IMR-90 (cell line): ENCODE data around the gene TMEM37. TPM values are rescaled to one million over a fixed set of nuclear protein-coding genes. Genes with fewer than 3 reads are reported as not detected.

Experiments used
- ATAC-seq: fragments of 200-7000 bp; cut with Tn5 transposase; 2 replicates; pipeline ENCODE4 v1.9.1; 2020; ENCODE audit warnings: low read depth, mild to moderate bottlenecking, moderate library complexity
- BruUV-seq: library from RNA; stranded (reverse); fragments of 400-500 nt; replicated peaks from 2 replicates; lab custom pipeline; 2021; lab: Mats Ljungman, UMichigan
- CTCF ChIA-PET: fragments of 300-600 bp; formaldehyde crosslinking; extraction: SDS; loops from one replicate; lab custom pipeline; 2021; ENCODE audit warnings: antibody characterized with exemption; lab: Yijun Ruan, JAX
- POLR2A ChIA-PET: fragments of 300-600 bp; sonication (Branson Sonifier 250); formaldehyde crosslinking; loops from one replicate; lab custom pipeline; 2022; ENCODE audit warnings: antibody characterized with exemption; ENCODE audit not compliant: unreplicated experiment; lab: Charles Lee
- DNase-seq: peaks from one replicate; pipeline ENCODE4 v3.0.0; 2013
- H2AFZ ChIP-seq: replicated peaks from 2 replicates; pipeline ENCODE3; 2013; ENCODE audit warnings: low read length, mild to moderate bottlenecking; ENCODE audit not compliant: poor library complexity
- H2AK5ac ChIP-seq: 2 replicates; pipeline ENCODE4 v1.6.1; 2013; ENCODE audit warnings: low read depth, low read length, inconsistent platforms
- H2AK9ac ChIP-seq: replicated peaks from 2 replicates; pipeline ENCODE3; 2013; ENCODE audit warnings: mild to moderate bottlenecking, low read depth, low read length, moderate library complexity; ENCODE audit not compliant: poor library complexity
- H2BK120ac ChIP-seq: 2 replicates; pipeline ENCODE4 v1.6.1; 2013; ENCODE audit warnings: low read depth, low read length, inconsistent platforms
- H2BK15ac ChIP-seq: 3 replicates; pipeline ENCODE4 v1.6.1; 2013; ENCODE audit warnings: low read depth, low read length, inconsistent platforms
- H2BK20ac ChIP-seq: 2 replicates; pipeline ENCODE4 v1.6.1; 2013; ENCODE audit warnings: low read depth, mild to moderate bottlenecking, inconsistent platforms, low read length, moderate library complexity
- H2BK5ac ChIP-seq: 2 replicates; pipeline ENCODE4 v1.6.1; 2013; ENCODE audit warnings: mild to moderate bottlenecking, low read depth, low read length, inconsistent platforms; ENCODE audit not compliant: poor library complexity, severe bottlenecking
- H3K14ac ChIP-seq: replicated peaks from 2 replicates; pipeline ENCODE4 v1.6.1; 2013; ENCODE audit warnings: low read depth, low read length, inconsistent platforms
- H3K18ac ChIP-seq: 2 replicates; pipeline ENCODE4 v1.6.1; 2013; ENCODE audit warnings: low read depth, low read length, control low read depth
- H3K23ac ChIP-seq: 2 replicates; pipeline ENCODE4 v1.6.1; 2013; ENCODE audit warnings: low read depth, low read length, inconsistent platforms
- H3K27ac ChIP-seq: 2 replicates; pipeline ENCODE4 v1.5.1; 2013; ENCODE audit warnings: mild to moderate bottlenecking, control low read depth, low read length; ENCODE audit not compliant: insufficient read depth
- H3K27me3 ChIP-seq: 2 replicates; pipeline ENCODE4 v1.6.1; 2013; ENCODE audit warnings: low read length; ENCODE audit not compliant: control insufficient read depth, insufficient read depth
- H3K36me3 ChIP-seq: 2 replicates; pipeline ENCODE4 v1.6.1; 2013; ENCODE audit warnings: low read length, mixed read lengths; ENCODE audit not compliant: control insufficient read depth, insufficient read depth
- H3K4ac ChIP-seq: 2 replicates; pipeline ENCODE4 v1.6.1; 2013; ENCODE audit warnings: low read depth, low read length, inconsistent platforms
- H3K4me1 ChIP-seq: 2 replicates; pipeline ENCODE4 v1.6.1; 2013; ENCODE audit warnings: low read length, mixed read lengths; ENCODE audit not compliant: control insufficient read depth, insufficient read depth
- H3K4me2 ChIP-seq: 2 replicates; pipeline ENCODE4 v1.6.1; 2013; ENCODE audit warnings: low read depth, mild to moderate bottlenecking, control low read depth, low read length, moderate library complexity
- H3K4me3 ChIP-seq: 2 replicates; pipeline ENCODE4 v1.5.1; 2013; ENCODE audit warnings: low read depth, mild to moderate bottlenecking, control low read depth, low read length, moderate library complexity; ENCODE audit not compliant: insufficient read depth
- H3K56ac ChIP-seq: 2 replicates; pipeline ENCODE4 v1.6.1; 2013; ENCODE audit warnings: low read length, inconsistent platforms; ENCODE audit not compliant: insufficient read depth; ENCODE audit errors: extremely low read depth
- H3K79me1 ChIP-seq, 2 experiments: 2 replicates each; pipeline ENCODE4 v1.6.1; 2013; ENCODE audit warnings: low read length in 2 of 2, inconsistent platforms in 1 of 2, low read depth in 1 of 2
- H3K9ac ChIP-seq: 2 replicates; pipeline ENCODE4 v1.6.1; 2013; ENCODE audit warnings: low read depth, low read length, control low read depth
- H3K9me1 ChIP-seq: 2 replicates; pipeline ENCODE4 v1.6.1; 2013; ENCODE audit warnings: low read length, inconsistent platforms; ENCODE audit not compliant: insufficient read depth
- H3K9me3 ChIP-seq: 2 replicates; pipeline ENCODE4 v1.6.1; 2013; ENCODE audit warnings: low read length; ENCODE audit not compliant: control insufficient read depth, insufficient read depth
- H4K20me1 ChIP-seq: 2 replicates; pipeline ENCODE4 v1.6.1; 2013; ENCODE audit warnings: low read length, inconsistent platforms; ENCODE audit not compliant: insufficient read depth
- H4K5ac ChIP-seq: 2 replicates; pipeline ENCODE4 v1.6.1; 2013; ENCODE audit warnings: mild to moderate bottlenecking, low read depth, low read length, control low read depth
- H4K8ac ChIP-seq, 2 experiments: 2 replicates each; pipeline ENCODE4 v1.6.1; 2013; ENCODE audit warnings: low read depth in 2 of 2, low read length in 2 of 2, control low read depth in 1 of 2, inconsistent platforms in 1 of 2
- H4K91ac ChIP-seq: 2 replicates; pipeline ENCODE4 v1.6.1; 2013; ENCODE audit warnings: low read depth, low read length, inconsistent platforms; ENCODE audit not compliant: insufficient read depth
- BHLHE40 ChIP-seq: fragments of 150-350 bp; IDR thresholded peaks from 2 replicates; pipeline ENCODE4 v1.6.1; 2016; ENCODE audit warnings: mild to moderate bottlenecking, low read depth, low read length
- NFE2L2 ChIP-seq: fragments of 150-350 bp; IDR thresholded peaks from 2 replicates; pipeline ENCODE4 v1.6.1; 2016; ENCODE audit warnings: low read depth, mild to moderate bottlenecking, low read length
- POLR2A ChIP-seq: IDR thresholded peaks from 2 replicates; pipeline ENCODE4 v1.6.1; 2012; ENCODE audit warnings: mild to moderate bottlenecking, low read depth, low read length
- RAD21 ChIP-seq: IDR thresholded peaks from 2 replicates; pipeline ENCODE4 v1.6.1; 2012; ENCODE audit warnings: low read length, improper control_type of control experiment
- RFX5 ChIP-seq: IDR thresholded peaks from 2 replicates; pipeline ENCODE4 v1.8.0; 2012; ENCODE audit warnings: low read depth, mild to moderate bottlenecking, low read length, moderate library complexity
- WGBS, 2 experiments: methylation state at CpG; one replicate each; pipeline versions ENCODE4 v1.1.5 to v1.1.7; 2013; ENCODE audit warnings: missing lambda C conversion rate in 2 of 2; ENCODE audit not compliant: insufficient read length in 1 of 2; ENCODE audit errors: extremely low coverage in 2 of 2; 5-methylcytosine and 5-hydroxymethylcytosine counted together
- dilution Hi-C: fragments of 300-500 bp; cut with HindIII; formaldehyde crosslinking; loops from one replicate; pipeline ENCODE4 v1.14.3; 2018; ENCODE audit warnings: low sequenced_read_pairs; ENCODE audit not compliant: unreplicated experiment
- in situ Hi-C: fragments of 300-500 bp; cut with MboI; formaldehyde crosslinking; loops from 3 replicates; pipeline ENCODE4 v1.14.3; 2019; ENCODE audit warnings: low sequenced_read_pairs, inconsistent platforms, mixed read lengths
- intact Hi-C: fragments of 100-400 bp; cut with micrococcal nuclease; formaldehyde crosslinking; loops from 2 replicates; pipeline ENCODE4 v1.10.0; 2022
- polyA plus RNA-seq, 3 experiments: library from polyadenylated mRNA; depleted of rRNA; stranded (reverse); fragments of >200 nt; gene quantifications; 2 replicates each; pipeline ENCODE4 v1.2.3, GENCODE V29; 2012; ENCODE audit warnings: low replicate concordance in 1 of 3
- total RNA-seq: library from RNA; depleted of rRNA; stranded (reverse); fragments of >200 nt; gene quantifications from 2 replicates; pipeline ENCODE4 v1.2.3, GENCODE V29; 2012
- TF ChIP-seq, protein P1 (sequence below): fragments of 150-350 bp; IDR thresholded peaks from 2 replicates; pipeline ENCODE4 v1.6.1; 2017; ENCODE audit warnings: mild to moderate bottlenecking, antibody characterized with exemption, low read length, low read depth
- TF ChIP-seq, protein P2 (sequence below): conservative IDR thresholded peaks from 2 replicates; pipeline ENCODE4 v1.5.1; 2012; ENCODE audit warnings: mild to moderate bottlenecking, low read depth, low read length, improper control_type of control experiment

TMEM37 gene
- total and polyA plus RNA-seq, 2 of the 4 experiments (the other 2 are of a cell fraction): under 0.01 to 0.39 TPM

DNA sequence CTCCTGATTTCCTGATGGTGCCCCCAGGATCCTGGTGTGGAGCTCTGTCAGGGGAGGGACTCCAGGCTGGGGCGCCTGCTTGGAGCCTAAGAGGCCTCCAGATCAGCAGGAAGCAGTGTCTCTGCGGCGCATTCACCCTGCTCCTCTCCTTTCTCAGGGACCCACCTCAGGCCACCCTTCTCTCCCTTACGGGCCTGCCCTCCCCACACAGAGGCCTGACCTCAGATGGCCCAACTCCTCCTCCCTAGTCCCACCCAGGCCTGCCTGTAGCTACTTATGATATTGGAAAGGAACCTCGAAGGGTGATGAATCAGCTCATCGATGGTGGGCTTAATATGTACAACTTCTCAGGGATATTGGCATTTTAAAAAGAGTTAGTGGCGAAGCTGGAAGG is 10.6 kb downstream of the TMEM37 start:
- Histone ChIP-seq H3K4ac (no peak overlapping the region), H3K18ac (no peak overlapping the region), H2BK5ac (no peak overlapping the region), H3K79me1 (no peaks in the 10 kb centered on the region), H3K27me3 (peaks cover 10% of the 10 kb centered on the region), H3K36me3 (no peaks in the 10 kb centered on the region), H2BK120ac (no peak overlapping the region), H3K4me2 (no peak overlapping the region), H3K4me1 (no peaks in the 10 kb centered on the region), H3K14ac (no peak overlapping the region), H3K23ac (no peak overlapping the region), H4K5ac (no peak overlapping the region), H3K9me3 (no peaks in the 10 kb centered on the region), H3K9me1 (no peaks in the 10 kb centered on the region), H2BK15ac (no peak overlapping the region), H4K20me1 (no peaks in the 10 kb centered on the region), H4K8ac (no peak overlapping the region), H4K91ac (no peak overlapping the region), H3K9ac (no peak overlapping the region), H2AFZ (no peak overlapping the region), H2BK20ac (no peak overlapping the region), H3K56ac (no peak overlapping the region), H2AK9ac (no peak overlapping the region), H3K4me3 (no peak overlapping the region), H3K27ac (no peak overlapping the region), H2AK5ac (no peak overlapping the region)
- 28% methylated on average over 2 of the region's 7 CpGs; no CpG with 5 or more reads in 1 of the 2 experiments for WGBS, 2 experiments
- dilution Hi-C loops (no loop called here), intact Hi-C loops (no loop called here), in situ Hi-C loops (no loop called here)
- no peak for ATAC-seq
- CTCF ChIA-PET: no interaction called here
- TF ChIP-seq NFE2L2: no peak
- TF ChIP-seq RFX5: no peak
- TF ChIP-seq, protein P1, sequence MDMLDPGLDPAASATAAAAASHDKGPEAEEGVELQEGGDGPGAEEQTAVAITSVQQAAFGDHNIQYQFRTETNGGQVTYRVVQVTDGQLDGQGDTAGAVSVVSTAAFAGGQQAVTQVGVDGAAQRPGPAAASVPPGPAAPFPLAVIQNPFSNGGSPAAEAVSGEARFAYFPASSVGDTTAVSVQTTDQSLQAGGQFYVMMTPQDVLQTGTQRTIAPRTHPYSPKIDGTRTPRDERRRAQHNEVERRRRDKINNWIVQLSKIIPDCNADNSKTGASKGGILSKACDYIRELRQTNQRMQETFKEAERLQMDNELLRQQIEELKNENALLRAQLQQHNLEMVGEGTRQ: no peak
- no peak for TF ChIP-seq POLR2A
- no peak for TF ChIP-seq BHLHE40
- no peak for TF ChIP-seq RAD21
- TF ChIP-seq, protein P2, sequence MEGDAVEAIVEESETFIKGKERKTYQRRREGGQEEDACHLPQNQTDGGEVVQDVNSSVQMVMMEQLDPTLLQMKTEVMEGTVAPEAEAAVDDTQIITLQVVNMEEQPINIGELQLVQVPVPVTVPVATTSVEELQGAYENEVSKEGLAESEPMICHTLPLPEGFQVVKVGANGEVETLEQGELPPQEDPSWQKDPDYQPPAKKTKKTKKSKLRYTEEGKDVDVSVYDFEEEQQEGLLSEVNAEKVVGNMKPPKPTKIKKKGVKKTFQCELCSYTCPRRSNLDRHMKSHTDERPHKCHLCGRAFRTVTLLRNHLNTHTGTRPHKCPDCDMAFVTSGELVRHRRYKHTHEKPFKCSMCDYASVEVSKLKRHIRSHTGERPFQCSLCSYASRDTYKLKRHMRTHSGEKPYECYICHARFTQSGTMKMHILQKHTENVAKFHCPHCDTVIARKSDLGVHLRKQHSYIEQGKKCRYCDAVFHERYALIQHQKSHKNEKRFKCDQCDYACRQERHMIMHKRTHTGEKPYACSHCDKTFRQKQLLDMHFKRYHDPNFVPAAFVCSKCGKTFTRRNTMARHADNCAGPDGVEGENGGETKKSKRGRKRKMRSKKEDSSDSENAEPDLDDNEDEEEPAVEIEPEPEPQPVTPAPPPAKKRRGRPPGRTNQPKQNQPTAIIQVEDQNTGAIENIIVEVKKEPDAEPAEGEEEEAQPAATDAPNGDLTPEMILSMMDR: no peak
- no peak for DNase-seq
- POLR2A ChIA-PET: no interaction called here
- no TSS peak for BruUV-seq
